ENCODE data around the gene SLIT3. TPM values are rescaled to one million over a fixed set of nuclear protein-coding genes. Genes with fewer than 3 reads are reported as not detected.

The SLIT3 gene
- total RNA-seq, 1 experiment from 2014 or later, result 0.10 TPM

GRCh38 chr5:169004551-169004950 is 296.4 kb downstream of the SLIT3 start:
- Histone ChIP-seq H3K79me2 (ENCODE audit: insufficient read depth, low read length) (no peaks in the 10 kb centered on the region), H3K9me3 (ENCODE audit: control insufficient read depth in 1 of 2, insufficient read depth in 1 of 2, low read depth in 1 of 2, low read length in 2 of 2) (no peaks in the 10 kb centered on the region), H3K36me3 (ENCODE audit: control insufficient read depth in 1 of 2, insufficient read depth in 2 of 2, low read length in 2 of 2) (no peaks in the 10 kb centered on the region), H3K9me2 (ENCODE audit: insufficient read depth) (no peaks in the 10 kb centered on the region), H3K4me3 (replicated peaks in 1 of 2; ENCODE audit: low read depth in 1 of 2, low read length in 2 of 2) (no peak overlapping the region), H3K27me3 (ENCODE audit: insufficient read depth, low read length) (peaks cover 18% of the 10 kb centered on the region; the same call in 1 of the 2 replicates), H3K4me1 (ENCODE audit: control insufficient read depth in 1 of 2, insufficient read depth in 2 of 2, low read length in 2 of 2) (peaks cover 9 to 30% of the 10 kb centered on the region in 2 experiments; a peak in 3 of 4 replicates), H3K27ac (ENCODE audit: low read depth, low read length) (no peak overlapping the region), H3K4me2 (ENCODE audit: low read length) (no peak overlapping the region), H3K9ac (ENCODE audit: low read length) (no peak overlapping the region), H4K20me1 (ENCODE audit: insufficient read depth) (no peaks in the 10 kb centered on the region), H2AFZ (ENCODE audit: low read depth, low read length, poor library complexity, severe bottlenecking) (no peak overlapping the region)
- ChIA-PET CTCF (no interaction called here), POLR2A (no interaction called here), RAD21 (ENCODE audit: low non-redundant PET in 1 of 2, low total read pairs in 2 of 2, uncharacterized antibody in 2 of 2, unreplicated experiment in 2 of 2) (no interaction called here)
- TF ChIP-seq FOSL1 (IDR thresholded peaks at IDR 0.05; ENCODE audit: low read depth) (no peak), CTCF (IDR thresholded peaks at IDR 0.05 in 2 of 3, conservative IDR thresholded peaks at IDR 0.05 in 1 of 3; ENCODE audit: borderline replicate concordance in 1 of 3, insufficient read depth in 1 of 3, low read depth in 2 of 3, low read length in 2 of 3) (no peak), EGR1 (IDR thresholded peaks at IDR 0.05; ENCODE audit: low read depth) (no peak), ZBTB33 (IDR thresholded peaks at IDR 0.05; ENCODE audit: extremely low read depth, insufficient replicate concordance, low read length) (no peak), POLR2AphosphoS5 (IDR thresholded peaks at IDR 0.05; ENCODE audit: low read depth, low read length) (no peak), EZH2phosphoT487 (IDR thresholded peaks at IDR 0.05; ENCODE audit: borderline replicate concordance) (no peak), SP1 (IDR thresholded peaks at IDR 0.05; ENCODE audit: low read depth) (no peak), ZFX (IDR thresholded peaks at IDR 0.05) (no peak), POLR2A (IDR thresholded peaks at IDR 0.05; ENCODE audit: borderline replicate concordance, extremely low read depth, insufficient read depth, insufficient read length) (no peak), SIN3A (IDR thresholded peaks at IDR 0.05; ENCODE audit: low read depth) (no peak), YY1 (IDR thresholded peaks at IDR 0.05; ENCODE audit: extremely low read depth, insufficient replicate concordance, low read depth, low read length) (no peak), ELF1 (IDR thresholded peaks at IDR 0.05; ENCODE audit: borderline replicate concordance, low read depth) (no peak), TCF7L2 (IDR thresholded peaks at IDR 0.05; ENCODE audit: borderline replicate concordance, extremely low read depth, insufficient read depth, insufficient read length) (no peak), RAD21 (IDR thresholded peaks at IDR 0.05; ENCODE audit: low read depth) (no peak), ATF3 (IDR thresholded peaks at IDR 0.05) (no peak), SRF (IDR thresholded peaks at IDR 0.05; ENCODE audit: low read depth) (no peak)
- ATAC-seq (no peak), DNase-seq (ENCODE audit: low read depth, low spot score) (no peak)
- no TSS peak for BruUV-seq (replicated peaks)
- intact Hi-C loops (cut with micrococcal nuclease), result no loop called here

Measured in HCT116 (cell line).